Calu3 (cell line): ENCODE measurements around the gene DNAJC27. TPM values are rescaled to one million over a fixed set of nuclear protein-coding genes. Genes with fewer than 3 reads are reported as not detected.

Experiments
- BruUV-seq: library from RNA; stranded (reverse); fragments of 400-500 nt; replicated peaks from 2 replicates; lab custom pipeline; 2021; lab: Mats Ljungman, UMichigan
- CTCF ChIA-PET: fragments of 300-600 bp; sonication (Branson Sonifier 250); formaldehyde crosslinking; loops from one replicate; lab custom pipeline; 2022; ENCODE audit warnings: antibody characterized with exemption; lab: Charles Lee
- DNase-seq: peaks from one replicate; pipeline ENCODE4 v3.0.0; 2022
- H3K27ac Mint-ChIP-seq: one replicate; pipeline ENCODE4 v1.8.0; 2022; ENCODE audit warnings: mixed read lengths; ENCODE audit not compliant: unreplicated experiment
- H3K27me3 Mint-ChIP-seq: one replicate; pipeline ENCODE4 v1.8.0; 2022; ENCODE audit warnings: mixed read lengths; ENCODE audit not compliant: unreplicated experiment
- H3K36me3 Mint-ChIP-seq: one replicate; pipeline ENCODE4 v1.8.0; 2022; ENCODE audit warnings: mild to moderate bottlenecking, moderate library complexity, mixed read lengths; ENCODE audit not compliant: insufficient read depth, unreplicated experiment
- H3K4me1 Mint-ChIP-seq: one replicate; pipeline ENCODE4 v1.8.0; 2022; ENCODE audit warnings: mild to moderate bottlenecking, low read depth, mixed read lengths; ENCODE audit not compliant: unreplicated experiment
- H3K4me3 Mint-ChIP-seq: one replicate; pipeline ENCODE4 v1.8.0; 2022; ENCODE audit warnings: mild to moderate bottlenecking, low read depth, moderate library complexity, mixed read lengths; ENCODE audit not compliant: unreplicated experiment
- H3K9me3 Mint-ChIP-seq: one replicate; pipeline ENCODE4 v1.8.0; 2022; ENCODE audit warnings: low read depth, mixed read lengths; ENCODE audit not compliant: unreplicated experiment
- intact Hi-C: fragments of 100-400 bp; cut with micrococcal nuclease; formaldehyde crosslinking; loops from one replicate; pipeline ENCODE4 v1.10.0; 2022; ENCODE audit not compliant: unreplicated experiment
- total RNA-seq: library from RNA; stranded (reverse); gene quantifications from 2 replicates; pipeline ENCODE4 v1.2.3, GENCODE V29; 2022
- TF ChIP-seq, protein P1 (sequence below): fragments of 200-600 bp; IDR thresholded peaks from one replicate; pipeline ENCODE4 v1.8.0; 2022; ENCODE audit warnings: antibody characterized with exemption; ENCODE audit not compliant: unreplicated experiment

DNAJC27 gene
- total RNA-seq, 1 experiment from 2014 or later, result 4.6 TPM

DNA sequence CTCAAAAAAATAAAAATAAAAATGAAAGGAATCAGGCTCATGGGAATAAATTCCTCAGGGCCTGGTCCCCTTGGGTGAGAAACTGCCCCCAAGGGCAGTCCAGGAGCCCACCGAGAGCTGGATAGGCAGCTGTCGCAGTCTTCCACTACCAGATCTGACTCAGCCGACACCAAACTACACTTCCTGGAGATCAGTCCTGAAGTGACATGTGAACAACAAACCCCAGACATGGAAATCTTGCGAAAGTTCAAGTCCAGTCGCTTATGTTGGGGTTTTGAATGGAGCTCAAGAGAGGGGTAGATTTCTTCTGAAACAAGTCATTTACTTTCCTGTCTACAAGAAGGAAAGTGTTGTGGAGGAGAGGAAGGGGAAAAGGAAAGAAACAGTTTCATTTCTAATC is 64.6 kb downstream of the DNAJC27 start:
- no peaks in the 10 kb centered on the region for H3K9me3 Mint-ChIP-seq
- no peak overlapping the region for H3K27ac Mint-ChIP-seq
- peaks cover 8% of the 10 kb centered on the region for H3K4me1 Mint-ChIP-seq
- no peaks in the 10 kb centered on the region for H3K27me3 Mint-ChIP-seq
- no peaks in the 10 kb centered on the region for H3K36me3 Mint-ChIP-seq
- H3K4me3 Mint-ChIP-seq, result no peak overlapping the region
- BruUV-seq, result no TSS peak
- DNase-seq, result no peak
- TF ChIP-seq, protein P1, sequence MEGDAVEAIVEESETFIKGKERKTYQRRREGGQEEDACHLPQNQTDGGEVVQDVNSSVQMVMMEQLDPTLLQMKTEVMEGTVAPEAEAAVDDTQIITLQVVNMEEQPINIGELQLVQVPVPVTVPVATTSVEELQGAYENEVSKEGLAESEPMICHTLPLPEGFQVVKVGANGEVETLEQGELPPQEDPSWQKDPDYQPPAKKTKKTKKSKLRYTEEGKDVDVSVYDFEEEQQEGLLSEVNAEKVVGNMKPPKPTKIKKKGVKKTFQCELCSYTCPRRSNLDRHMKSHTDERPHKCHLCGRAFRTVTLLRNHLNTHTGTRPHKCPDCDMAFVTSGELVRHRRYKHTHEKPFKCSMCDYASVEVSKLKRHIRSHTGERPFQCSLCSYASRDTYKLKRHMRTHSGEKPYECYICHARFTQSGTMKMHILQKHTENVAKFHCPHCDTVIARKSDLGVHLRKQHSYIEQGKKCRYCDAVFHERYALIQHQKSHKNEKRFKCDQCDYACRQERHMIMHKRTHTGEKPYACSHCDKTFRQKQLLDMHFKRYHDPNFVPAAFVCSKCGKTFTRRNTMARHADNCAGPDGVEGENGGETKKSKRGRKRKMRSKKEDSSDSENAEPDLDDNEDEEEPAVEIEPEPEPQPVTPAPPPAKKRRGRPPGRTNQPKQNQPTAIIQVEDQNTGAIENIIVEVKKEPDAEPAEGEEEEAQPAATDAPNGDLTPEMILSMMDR, result no peak
- intact Hi-C loops, result no loop called here
- CTCF ChIA-PET, result interaction anchor here (0.6 kb wide), 1 partner anchor 38 kb away, joined by 4 read pairs; no protein-coding TSS in a partner anchor

DNA sequence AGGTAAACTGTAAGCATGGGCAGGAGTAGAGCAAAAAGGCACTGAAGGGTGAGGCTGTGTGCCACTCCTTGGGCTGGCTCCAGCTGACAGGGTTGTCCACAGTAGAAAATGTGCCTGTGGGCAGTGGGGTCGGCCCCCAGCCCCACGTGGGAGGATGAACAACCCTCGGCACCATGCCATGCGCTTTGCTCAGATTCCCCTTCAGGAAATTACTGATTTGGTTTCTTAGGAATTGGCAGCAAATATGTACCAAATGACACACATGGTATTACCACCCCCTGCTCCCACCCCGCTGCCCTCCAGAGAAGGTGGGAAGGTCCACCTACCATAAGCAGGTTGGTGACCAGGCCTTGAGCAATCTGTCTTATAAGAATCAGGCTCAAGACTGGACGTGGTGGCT is 65.3 kb downstream of the DNAJC27 start:
- peaks cover 8% of the 10 kb centered on the region for H3K4me1 Mint-ChIP-seq
- no peak overlapping the region for H3K27ac Mint-ChIP-seq
- H3K9me3 Mint-ChIP-seq, result no peaks in the 10 kb centered on the region
- no TSS peak for BruUV-seq
- CTCF ChIA-PET, result no interaction called here
- TF ChIP-seq, protein P1, result no peak
- no peaks in the 10 kb centered on the region for H3K36me3 Mint-ChIP-seq
- DNase-seq, result no peak
- intact Hi-C loops, result no loop called here
- H3K27me3 Mint-ChIP-seq, result no peaks in the 10 kb centered on the region
- H3K4me3 Mint-ChIP-seq, result no peak overlapping the region

DNA sequence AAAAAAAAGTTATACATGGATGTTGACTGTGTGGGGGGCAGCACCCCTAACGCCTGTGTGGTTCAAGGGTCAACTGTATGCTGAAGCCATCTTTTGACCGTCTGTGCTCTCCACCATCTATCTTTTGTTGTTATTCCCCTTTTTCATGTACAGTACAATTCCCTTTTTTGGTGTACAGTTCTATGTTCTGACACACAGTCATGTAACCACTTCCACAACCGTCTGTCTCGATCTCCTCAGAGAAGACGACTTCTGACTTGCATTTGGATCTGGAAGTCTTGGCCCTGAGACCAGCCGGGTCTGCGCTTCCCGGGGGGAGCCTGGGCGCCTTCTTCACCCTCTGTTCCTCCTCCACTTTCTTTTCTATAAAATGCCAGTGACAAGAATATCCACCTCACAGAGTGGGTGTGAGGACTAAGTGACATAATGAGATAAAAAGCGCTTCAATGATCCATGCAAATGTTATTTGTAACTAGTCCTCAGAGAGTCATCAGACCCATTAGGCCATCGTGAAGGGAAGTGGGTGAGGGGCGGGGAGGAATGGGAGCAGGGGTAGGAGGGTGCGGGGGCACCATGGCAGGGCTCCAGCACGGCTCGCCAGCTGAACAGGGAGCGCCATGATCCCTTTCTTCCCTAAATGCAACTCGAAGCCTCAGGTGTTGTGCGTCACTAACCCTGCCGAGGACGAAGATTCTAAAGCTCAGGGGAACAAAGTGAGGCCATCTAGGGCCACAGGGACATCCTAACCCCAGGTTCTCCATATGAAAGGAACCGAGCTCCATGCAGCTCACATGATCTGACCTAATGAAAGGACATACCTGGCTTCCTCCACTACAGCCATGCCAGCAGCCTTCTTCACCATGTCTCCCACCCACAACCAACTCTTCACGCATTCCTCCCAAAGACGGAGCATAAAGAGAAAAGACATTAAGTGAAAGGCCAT is 68.3 kb downstream of the DNAJC27 start:
- Mint-ChIP-seq H3K27ac (no peak overlapping the region), H3K27me3 (no peaks in the 10 kb centered on the region), H3K9me3 (peaks cover 5% of the 10 kb centered on the region), H3K4me1 (no peaks in the 10 kb centered on the region), H3K36me3 (peaks cover 4% of the 10 kb centered on the region), H3K4me3 (no peak overlapping the region)
- DNase-seq, result no peak
- BruUV-seq, result no TSS peak
- CTCF ChIA-PET, result interaction anchor here (0.7 kb wide), 1 partner anchor 8 kb away, joined by 3 read pairs; no protein-coding TSS in a partner anchor
- intact Hi-C loops, result no loop called here
- TF ChIP-seq, protein P1, result no peak

DNA sequence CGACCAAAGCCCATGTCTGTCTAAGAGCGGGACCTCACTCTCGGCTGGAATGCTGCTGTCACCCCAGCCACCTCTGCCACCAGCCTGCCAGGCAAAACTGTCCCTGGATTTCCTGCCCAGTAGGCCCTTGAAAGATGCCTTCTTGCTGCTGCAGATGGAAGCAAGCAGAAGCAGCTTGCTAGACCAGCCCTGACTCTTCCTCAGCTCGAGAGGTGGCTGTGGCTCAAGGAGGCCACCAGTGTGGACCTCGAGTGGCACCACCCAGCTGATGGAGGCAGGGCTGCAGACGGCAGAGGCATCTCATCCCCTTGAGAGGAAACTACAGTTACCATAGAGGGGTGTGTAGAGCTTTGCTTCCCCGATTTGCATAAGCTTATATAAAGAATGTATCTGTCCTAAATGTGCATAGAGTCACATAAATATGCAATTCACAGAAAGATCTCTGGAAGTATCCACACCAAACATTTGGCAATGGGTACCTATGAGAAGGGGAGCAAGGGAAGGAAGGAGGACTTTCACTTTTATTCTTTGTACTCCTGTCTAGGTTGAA is 72.3 kb downstream of the DNAJC27 start:
- Mint-ChIP-seq H3K27ac (no peak overlapping the region), H3K9me3 (peaks cover 32% of the 10 kb centered on the region), H3K4me1 (no peaks in the 10 kb centered on the region), H3K27me3 (no peaks in the 10 kb centered on the region), H3K36me3 (peaks cover 16% of the 10 kb centered on the region), H3K4me3 (no peak overlapping the region)
- TF ChIP-seq, protein P1, result no peak
- no peak for DNase-seq
- intact Hi-C loops, result no loop called here
- BruUV-seq, result no TSS peak
- CTCF ChIA-PET, result no interaction called here
